Panc1 (cell line): ENCODE measurements around the gene SMYD2.

Experiments
- POLR2AphosphoS5 ChIP-seq: IDR thresholded peaks from 2 replicates; pipeline ENCODE4 v1.6.1; 2012; ENCODE audit warnings: mild to moderate bottlenecking, low read depth, low read length, moderate library complexity
- SIN3A ChIP-seq: IDR thresholded peaks from 2 replicates; pipeline ENCODE4 v1.6.1; 2012; ENCODE audit warnings: low read depth, mild to moderate bottlenecking, low read length, moderate library complexity, borderline replicate concordance; ENCODE audit not compliant: insufficient read depth
- TCF7L2 ChIP-seq: IDR thresholded peaks from 2 replicates; pipeline ENCODE4 v1.6.1; 2011; ENCODE audit warnings: mild to moderate bottlenecking, low read depth, low read length, inconsistent platforms
- TF ChIP-seq, protein P1 (sequence below): fragments of 450-650 bp; IDR thresholded peaks from 2 replicates; pipeline ENCODE4 v1.5.1; 2017; ENCODE audit warnings: mild to moderate bottlenecking
- TF ChIP-seq, protein P2 (sequence below), 2 experiments: IDR thresholded peaks; 2 replicates each; pipeline ENCODE4 v1.6.1; 2011 to 2012; ENCODE audit warnings: low read depth in 2 of 2, control low read depth in 1 of 2, low read length in 1 of 2, mild to moderate bottlenecking in 1 of 2, moderate library complexity in 1 of 2; ENCODE audit not compliant: insufficient read depth in 1 of 2

DNA sequence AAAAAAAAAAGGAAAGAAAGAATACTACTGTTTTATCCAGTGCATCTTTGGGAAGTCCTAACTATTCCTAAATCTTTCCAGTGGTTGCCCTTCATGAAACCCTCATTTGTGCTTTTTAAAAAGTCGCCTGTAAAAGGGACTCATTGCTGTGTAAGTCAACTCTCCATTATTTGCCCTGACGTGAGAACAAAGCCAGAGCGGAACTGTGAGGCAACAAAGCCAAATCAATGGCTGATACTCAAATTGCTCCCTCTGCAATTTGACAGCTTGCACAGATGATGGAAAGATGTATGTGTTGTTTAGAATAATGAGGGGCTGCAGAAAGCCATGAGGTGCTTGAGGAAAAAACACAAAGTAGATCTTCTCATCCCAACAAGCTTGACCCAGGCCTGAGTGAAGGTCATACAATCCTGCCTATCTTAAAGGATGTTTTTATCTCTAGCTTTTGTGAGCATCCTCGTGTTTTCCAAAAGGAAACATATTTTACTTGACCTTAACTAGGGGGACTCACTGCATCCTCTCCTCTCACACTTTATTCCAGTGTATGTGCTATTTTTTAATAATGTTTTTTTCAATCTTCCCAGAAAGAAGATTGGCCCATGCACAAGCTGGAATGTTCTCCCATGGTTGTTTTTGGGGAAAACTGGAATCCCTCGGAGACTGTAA lies 33.4 kb downstream of the SMYD2 start:
- no peak for TF ChIP-seq POLR2AphosphoS5
- TF ChIP-seq SIN3A, result no peak
- TF ChIP-seq, protein P1, sequence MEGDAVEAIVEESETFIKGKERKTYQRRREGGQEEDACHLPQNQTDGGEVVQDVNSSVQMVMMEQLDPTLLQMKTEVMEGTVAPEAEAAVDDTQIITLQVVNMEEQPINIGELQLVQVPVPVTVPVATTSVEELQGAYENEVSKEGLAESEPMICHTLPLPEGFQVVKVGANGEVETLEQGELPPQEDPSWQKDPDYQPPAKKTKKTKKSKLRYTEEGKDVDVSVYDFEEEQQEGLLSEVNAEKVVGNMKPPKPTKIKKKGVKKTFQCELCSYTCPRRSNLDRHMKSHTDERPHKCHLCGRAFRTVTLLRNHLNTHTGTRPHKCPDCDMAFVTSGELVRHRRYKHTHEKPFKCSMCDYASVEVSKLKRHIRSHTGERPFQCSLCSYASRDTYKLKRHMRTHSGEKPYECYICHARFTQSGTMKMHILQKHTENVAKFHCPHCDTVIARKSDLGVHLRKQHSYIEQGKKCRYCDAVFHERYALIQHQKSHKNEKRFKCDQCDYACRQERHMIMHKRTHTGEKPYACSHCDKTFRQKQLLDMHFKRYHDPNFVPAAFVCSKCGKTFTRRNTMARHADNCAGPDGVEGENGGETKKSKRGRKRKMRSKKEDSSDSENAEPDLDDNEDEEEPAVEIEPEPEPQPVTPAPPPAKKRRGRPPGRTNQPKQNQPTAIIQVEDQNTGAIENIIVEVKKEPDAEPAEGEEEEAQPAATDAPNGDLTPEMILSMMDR, result no peak
- TF ChIP-seq, protein P2, sequence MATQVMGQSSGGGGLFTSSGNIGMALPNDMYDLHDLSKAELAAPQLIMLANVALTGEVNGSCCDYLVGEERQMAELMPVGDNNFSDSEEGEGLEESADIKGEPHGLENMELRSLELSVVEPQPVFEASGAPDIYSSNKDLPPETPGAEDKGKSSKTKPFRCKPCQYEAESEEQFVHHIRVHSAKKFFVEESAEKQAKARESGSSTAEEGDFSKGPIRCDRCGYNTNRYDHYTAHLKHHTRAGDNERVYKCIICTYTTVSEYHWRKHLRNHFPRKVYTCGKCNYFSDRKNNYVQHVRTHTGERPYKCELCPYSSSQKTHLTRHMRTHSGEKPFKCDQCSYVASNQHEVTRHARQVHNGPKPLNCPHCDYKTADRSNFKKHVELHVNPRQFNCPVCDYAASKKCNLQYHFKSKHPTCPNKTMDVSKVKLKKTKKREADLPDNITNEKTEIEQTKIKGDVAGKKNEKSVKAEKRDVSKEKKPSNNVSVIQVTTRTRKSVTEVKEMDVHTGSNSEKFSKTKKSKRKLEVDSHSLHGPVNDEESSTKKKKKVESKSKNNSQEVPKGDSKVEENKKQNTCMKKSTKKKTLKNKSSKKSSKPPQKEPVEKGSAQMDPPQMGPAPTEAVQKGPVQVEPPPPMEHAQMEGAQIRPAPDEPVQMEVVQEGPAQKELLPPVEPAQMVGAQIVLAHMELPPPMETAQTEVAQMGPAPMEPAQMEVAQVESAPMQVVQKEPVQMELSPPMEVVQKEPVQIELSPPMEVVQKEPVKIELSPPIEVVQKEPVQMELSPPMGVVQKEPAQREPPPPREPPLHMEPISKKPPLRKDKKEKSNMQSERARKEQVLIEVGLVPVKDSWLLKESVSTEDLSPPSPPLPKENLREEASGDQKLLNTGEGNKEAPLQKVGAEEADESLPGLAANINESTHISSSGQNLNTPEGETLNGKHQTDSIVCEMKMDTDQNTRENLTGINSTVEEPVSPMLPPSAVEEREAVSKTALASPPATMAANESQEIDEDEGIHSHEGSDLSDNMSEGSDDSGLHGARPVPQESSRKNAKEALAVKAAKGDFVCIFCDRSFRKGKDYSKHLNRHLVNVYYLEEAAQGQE (IDR thresholded peaks at IDR 0.05; ENCODE audit: insufficient read depth in 1 of 2, low read depth in 2 of 2, low read length in 1 of 2), result no peak
- no peak for TF ChIP-seq TCF7L2
